ENCODE data around the gene LENEP.
A peak's percentile ranks its signal among the peaks of the same experiment; 100 is the strongest.

The LENEP gene

DNA sequence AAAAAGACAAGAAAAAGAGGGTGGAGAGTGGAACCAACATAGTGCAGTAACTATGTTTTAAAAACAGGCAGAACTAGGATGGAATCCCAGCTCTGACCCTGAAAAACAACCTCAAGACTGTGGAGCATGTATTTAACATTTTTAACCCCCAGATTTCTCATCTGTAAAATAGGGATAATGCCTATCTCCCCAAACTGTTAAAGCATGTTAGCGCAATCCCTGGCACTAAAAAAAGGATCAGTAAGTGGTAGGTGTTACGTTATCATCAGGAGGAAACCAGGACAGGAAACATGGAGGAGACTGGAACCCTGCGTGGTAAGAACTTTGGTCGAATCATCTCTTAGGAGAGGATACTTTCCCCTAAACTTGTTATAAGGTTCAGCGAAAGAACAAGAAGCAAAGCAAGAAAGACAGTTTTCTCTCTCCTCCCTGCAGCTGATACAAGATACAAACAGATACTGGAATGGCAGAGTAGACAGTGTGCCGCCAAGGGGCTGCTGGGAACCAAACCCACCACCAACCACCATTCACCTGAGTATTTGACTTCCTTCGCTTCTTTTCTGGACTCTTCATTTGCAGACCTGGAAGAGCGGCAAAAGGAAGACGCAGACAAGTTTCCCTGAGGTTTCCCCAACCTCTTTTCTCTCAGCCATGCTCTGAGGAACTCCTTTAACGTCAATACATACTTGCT lies 32.8 kb upstream of the LENEP start:
- peak in 1 of 2 donors; percentile 27 for DNase-seq

DNA sequence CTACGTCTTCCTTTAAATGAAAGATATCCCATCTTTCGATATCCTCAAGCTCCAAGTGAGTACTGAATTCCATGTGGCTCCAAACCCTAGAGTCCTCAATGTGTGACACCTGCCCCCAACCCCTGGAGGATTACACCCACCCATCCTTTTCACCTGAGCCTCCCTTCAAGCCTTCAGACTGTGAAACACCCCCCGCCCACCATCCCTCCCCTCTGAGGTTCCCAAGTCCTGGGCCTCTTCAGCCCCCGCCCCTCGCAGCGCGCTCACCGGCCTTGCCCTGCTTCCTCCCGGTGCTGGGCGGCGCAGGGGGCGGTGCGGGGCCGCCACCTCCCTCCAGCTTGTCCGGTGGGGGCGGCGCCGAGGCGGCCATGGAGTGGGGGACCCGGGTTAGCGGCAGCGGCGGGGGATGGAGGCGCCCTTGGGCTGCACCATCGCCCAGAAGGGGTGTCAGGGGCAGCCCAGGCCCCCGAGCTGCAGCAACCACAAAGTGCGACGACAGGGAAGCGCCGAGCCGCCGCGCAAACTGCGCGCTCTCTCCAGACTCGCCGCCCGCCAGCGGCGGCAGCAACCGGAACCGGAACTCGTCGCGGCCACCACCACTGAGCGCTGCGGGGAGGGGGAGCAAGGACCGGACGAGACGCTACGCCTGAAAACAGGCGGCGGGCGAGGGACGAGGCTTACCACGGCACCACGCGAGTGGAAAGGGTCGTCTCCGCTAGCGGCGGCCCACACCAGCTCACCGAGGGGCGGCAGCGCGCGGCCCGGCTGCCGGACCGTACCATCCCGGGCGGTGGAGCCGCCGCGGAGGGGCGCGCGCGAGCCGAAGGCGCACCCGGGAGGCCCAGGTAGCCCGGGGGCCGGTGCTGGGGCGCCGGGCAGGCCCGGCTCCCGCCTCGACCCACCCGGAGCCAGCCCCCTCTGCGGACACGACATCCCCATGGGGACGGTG lies 31.9 kb upstream of the LENEP start, which contains the start of gene PYGO2:
TSS of gene PYGO2 (minus strand) at position 576 of the 949 bp plus-strand sequence. CDS start at position 370, 206 bp downstream.
- DNase-seq: peak; percentile 73 to 85

DNA sequence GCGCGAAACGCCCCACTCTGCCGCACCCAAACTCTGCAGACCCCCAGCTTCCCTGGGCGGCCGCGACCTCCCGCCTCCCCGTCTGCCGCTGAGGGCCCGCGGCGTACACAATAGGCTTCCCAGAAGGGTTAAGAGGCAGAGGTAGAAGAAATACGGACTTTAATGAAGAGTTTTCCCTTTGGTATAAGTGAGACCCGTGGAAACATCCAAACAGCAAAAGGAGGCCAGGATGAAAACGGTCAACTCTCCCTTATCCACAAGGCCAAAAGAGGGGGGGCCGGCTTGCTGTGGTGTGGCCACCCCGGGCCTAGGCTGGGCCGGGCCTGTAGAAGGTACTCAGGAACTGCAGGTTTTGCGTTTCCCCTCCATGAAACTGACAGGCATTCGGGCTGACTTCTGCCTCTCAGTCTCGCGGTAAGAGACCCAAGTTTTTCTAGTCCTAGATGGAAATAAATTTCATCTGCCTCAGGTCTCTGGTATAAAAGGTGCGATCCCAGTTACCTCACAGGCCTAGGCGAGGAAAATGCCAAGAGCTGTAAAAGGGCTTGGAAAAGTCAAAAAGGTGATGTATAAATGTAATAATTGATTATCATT lies 31.1 kb upstream of the LENEP start:
- DNase-seq: no peak

DNA sequence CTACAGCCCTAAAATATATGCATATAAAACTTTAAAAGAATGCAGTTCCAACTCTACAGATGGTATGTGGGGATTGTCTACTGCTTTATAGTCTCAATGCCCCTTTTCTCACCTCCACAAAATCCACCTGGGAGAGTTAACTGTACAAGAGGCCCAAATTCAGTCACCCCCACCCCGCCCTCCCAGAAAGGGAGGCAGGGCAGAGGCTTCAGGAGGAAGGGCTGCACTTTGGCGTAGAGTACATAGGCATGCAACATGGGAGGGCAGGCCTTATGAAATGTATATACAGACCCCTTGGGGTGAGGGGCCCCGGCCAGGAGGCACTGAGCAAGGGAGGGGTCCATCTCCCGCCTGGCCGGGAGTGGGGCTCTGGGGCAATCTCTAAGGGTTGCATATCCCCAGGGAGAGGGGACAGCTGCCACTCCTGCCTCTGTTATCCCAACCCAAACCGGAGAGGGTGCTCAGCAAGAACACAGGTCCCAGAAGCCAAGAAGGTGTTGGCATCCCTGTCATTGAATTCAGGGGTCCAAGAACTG lies 30.5 kb upstream of the LENEP start:
- DNase-seq: no peak

DNA sequence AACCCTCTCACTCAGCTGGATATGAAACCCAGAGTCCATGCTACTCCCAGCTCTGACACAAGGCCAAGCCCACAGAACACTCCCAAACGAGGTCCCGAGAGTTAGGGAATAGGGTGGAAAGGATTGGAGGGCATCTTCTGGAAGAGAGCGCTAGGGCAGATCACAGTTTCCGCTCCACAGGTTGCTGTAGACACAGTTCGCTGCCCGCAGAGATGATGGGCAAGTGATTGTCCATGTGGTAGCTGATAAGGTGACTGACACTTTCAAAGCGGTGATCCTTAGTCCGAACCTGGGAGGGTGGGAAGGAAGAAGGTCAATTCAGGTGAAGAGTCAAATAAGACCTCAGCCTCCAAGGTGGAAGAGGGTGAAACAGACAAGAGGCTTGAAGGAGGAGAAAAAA lies 29.7 kb upstream of the LENEP start:
- DNase-seq: no peak

DNA sequence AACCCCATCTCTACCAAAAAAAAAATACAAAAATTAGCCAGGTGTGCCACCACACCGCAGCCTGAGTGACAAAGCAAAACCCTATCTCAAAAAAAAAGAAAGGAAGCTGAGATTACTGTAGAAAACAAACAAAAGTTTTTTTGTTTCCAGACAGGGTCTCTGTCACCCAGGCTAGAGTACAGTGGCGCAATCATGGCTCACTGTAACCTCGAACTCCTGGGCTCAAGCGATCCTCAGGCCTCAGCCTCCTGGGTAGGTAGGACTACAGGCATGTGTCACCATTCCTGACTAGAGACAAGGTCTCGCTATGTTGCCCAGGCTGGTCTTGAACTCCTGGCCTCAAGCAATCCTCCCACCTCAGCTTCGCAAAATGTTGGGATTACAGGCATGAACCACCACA lies 29.0 kb upstream of the LENEP start:
- DNase-seq: no peak

DNA sequence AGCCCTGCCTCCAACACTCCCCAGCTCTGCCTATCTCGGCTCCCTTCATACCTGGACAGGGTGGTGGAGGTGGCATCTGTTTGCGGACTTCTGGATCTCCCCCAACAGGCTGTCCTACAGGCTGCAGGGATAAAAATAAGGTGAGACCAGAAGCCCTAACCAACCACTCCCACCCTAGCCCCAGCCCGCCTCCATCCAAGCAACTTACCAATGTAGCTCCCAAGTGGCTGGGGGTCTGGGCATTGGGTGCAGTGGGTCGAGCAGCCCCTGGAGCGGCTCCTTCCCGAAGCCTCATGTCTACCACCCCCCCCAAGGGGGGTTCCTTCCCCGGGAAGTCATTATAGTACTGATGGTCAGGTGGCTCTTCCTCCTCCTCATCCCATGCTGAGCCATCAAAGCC lies 27.3 kb upstream of the LENEP start:
- no peak for DNase-seq

DNA sequence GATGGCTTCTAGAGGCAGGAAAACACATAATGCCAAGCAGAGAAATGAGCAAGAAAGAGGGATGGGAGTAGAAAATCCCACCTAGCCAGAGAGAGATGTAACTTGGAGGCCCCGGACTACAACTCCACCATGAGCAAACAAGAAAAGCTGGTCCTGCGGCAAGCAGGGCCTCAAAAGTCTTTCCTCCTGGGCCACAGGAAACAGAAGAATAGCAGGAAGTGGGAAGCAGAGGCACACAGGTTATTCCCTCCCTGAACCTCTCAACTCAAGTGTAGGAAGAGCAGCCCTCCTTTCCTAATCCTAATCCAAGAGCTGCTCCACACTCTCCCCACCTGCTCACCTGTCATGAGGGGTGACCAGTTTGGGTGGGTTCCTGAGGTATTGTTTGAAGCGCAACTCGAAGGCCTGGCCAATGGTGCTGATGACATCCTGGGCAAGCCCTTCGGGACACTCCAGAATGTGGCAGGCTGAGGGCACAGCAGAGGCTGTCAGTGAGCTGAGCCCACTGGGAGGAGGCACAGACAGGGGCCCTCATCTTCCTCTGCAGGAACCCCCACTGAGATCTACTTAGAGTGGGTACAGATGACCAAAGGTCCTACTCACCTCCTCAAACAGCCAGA lies 25.9 kb upstream of the LENEP start:
- no peak for DNase-seq

DNA sequence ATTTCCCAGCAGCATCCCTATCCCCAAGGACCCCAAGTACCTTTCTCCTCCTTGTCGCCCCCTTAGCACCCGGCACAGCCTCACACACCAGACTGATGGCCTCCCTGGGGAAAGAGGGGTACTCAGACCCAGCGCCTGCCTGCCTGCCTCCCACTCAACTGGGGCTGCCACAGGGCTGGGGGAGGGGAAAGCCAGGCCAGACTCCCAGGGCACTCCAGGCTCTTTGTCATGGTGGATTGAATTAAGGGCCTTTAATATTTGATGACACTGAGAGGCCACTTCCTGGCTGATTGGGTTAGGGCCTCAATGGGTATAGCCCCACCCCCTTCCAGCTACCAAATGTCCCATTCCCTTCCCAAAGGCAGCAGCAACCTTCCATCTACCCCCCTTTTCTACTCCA lies 24.7 kb upstream of the LENEP start:
- DNase-seq: no peak

DNA sequence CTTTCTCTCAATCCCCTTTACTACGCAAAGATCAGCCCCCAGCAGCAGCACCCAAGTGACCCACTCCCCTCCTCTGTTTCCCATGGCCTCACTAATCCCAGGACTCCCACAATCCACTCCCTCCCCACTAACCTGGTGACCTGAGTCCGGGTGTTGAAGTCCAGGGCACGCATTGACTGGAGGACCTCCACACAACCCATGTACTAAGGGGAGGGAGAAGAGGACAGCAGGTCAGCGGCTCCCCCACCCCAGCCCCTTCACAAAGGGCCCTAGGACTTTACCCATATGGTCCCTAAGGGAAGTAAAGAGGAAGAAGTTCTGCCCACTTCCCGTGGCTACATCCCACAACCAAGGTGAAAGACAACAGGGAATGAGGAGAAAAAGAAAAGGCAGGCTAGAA lies 24.1 kb upstream of the LENEP start:
- DNase-seq: no peak

DNA sequence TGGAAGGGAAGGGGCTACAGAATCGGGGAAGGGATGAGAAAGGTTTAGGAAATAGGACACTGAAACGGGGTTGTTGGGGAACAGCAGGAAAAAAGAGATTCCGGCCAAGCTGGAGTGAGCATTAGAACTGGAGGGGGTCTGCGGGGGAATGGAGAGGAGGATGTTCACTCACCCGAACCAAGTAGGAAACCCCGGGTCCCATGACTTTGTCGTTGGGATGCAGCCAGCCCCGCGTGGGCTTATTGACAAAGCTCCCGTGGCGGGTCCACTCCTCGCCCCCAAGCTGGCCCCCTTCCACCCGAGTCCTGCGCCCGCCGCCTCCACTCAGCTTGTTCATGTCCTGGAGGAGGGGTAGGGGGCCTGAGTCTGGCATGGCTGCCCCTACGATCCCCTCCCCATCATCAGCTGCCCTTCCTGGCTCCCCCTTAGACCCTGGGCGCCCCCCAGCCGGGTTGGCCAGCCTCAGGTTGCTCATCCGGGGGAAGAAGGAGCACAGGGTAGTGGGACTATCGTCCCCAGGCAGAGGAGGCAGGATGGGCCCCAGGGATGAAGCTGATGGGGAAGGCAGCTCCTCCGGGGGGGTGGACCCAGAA lies 23.4 kb upstream of the LENEP start:
- no peak for DNase-seq

DNA sequence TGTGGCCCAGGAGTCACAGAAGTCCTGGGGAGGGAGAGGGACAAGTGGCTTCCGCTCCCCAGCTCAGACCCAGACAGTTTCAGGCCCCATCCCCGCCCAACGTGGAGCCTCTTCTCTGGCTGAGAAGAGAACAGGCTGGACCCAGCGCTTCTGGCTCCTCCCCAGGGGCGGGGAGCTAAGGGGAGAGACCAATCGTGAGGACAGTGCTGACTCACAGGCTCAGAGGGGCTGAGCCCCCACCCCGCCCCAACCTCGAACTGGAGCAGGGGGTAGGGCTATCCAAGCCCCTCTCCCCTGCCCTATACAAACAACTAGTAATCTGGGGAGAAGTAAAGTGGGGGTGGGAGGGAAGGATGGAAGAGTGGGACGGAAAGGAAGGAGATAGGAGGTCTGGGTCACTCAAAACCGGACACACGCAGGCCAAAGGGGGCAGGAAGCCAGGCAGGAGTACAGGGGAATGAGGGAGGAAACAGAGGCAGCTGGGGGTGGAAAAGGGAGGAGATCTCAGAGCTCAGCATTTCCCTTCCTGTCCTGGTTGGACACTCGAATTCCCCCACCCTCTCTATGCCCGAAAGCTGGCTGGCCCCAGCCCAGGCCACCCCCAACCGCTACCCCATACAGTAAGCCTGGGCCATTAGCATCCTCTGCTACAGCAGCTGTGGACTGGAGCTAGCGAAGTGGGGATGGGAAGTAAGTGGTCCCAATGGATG lies 22.6 kb upstream of the LENEP start, which contains the start of gene SHC1:
TSS of gene SHC1 (minus strand) at position 117 of the 710 bp plus-strand sequence. CDS start 221 bp downstream, outside the sequence.
- peak in 1 of 2 donors; percentile 57 for DNase-seq

DNA sequence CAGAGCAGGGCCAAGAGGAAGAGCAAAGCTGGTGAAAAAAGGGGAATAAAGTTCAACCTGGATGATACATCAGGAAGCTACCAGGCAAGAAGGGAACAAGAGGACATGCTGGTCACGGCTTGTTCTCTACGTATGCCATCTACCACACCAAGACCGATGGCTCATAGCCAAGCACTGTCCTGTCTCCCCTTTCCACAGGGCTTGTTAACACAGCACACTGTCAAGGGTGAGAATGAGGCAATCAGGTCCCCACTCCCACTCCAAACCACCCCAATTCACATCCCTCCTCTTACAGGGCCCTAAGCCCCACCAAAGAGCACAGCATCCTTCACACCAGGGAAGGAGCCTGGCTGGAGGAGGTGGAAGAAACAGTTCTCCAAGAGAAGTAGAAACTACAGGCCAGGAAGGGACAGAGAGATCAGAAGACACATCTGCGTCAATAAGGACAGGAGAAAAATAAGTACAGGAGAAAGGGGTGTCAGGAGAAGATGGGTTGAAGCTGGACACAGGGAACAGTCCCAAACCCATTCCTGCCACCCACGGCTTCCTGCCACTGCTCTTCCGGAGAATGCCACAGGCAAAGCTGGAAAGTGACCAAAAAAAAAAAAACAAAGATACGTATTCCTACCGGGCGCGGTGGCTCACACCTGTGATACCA lies 21.9 kb upstream of the LENEP start:
- DNase-seq: no peak

DNA sequence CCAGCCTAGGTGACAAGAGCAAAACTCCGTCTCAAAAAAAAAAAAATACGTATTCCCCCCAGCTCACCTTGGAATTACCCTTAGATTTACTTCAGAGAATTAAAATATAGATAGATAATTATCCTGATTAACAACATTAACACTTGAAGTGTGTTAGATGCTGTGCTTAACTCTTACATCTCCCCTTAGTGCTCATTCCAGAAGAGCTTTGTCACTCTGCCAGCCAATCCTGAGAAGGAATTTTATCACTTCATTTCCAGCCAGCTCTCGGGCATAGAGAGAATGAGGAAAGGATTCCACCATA lies 21.2 kb upstream of the LENEP start:
- DNase-seq: no peak

DNA sequence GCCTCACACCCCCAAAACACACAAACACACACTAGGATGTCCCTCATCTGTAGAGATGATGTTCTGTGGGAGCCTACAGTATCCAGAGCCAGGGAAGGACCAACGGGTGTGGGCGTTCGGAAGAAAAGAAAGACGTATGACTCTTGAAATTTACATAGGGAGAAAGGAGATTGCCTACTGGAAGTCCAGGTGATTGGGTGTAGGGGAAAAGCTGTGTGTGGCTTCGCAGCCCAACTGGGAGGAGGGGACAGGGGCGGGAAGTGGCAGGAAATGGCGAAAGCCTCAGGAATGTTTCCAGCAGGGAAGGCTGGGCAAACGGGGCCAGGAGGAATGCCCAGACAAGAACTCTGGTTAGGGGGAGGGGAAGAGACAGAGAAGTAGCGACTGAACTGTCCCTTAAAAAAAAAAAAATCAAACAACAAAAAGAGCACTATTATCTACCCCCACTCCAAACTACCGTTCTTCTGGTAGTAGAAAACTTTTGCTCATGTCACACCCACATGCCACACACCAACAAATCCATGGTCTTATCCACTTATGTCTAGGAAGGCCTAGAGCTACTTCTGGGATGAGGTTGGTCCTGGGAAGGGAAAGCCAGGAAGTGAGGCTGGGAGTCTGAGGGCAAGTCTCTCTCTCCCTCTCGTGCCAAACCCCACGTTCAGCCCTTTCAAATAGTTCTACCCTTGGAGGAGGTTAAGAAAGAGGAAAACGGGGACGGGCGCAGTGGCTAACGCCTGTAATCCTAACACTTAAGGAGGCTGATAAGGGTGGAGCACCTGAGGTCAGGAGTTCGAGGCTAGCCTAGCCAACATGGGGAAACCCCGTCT lies 20.7 kb upstream of the LENEP start:
- DNase-seq: no peak

DNA sequence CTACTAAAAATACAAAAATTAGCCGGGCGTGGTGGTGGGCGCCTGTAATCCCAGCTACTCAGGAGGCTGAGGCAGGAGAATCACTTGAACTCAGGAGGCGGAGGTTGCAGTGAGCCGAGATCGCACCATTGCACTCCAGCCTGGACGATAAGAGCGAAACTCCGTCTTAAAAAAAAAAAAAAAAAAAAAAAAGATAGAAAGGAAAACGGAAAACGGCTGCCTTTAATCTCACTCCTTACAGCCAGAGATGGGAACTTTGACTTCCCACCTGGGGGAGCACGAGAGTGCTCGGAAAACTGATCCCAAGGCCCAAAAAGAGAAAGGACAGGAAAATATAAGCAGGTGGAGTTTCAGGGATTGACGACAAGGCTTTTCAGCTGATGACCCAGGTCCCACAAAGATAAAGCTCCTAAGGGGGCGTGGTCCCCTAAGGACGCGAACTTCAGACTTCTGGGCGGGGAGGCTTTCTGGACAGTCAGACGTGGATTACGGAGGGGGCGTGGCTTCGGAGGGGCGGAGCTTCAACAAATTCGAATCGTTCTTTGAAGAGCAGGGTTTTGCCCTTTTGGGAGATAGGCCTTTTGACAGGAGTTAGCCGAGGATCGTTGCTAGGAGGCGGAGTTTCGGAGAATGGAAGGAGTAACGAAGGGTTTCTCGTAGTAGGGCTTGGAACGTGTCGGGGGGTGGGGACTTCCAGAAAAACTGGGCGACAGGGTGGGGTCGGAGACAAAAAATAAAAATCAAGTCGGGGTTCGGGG lies 19.9 kb upstream of the LENEP start:
- DNase-seq: peak; percentile 94 to 95

DNA sequence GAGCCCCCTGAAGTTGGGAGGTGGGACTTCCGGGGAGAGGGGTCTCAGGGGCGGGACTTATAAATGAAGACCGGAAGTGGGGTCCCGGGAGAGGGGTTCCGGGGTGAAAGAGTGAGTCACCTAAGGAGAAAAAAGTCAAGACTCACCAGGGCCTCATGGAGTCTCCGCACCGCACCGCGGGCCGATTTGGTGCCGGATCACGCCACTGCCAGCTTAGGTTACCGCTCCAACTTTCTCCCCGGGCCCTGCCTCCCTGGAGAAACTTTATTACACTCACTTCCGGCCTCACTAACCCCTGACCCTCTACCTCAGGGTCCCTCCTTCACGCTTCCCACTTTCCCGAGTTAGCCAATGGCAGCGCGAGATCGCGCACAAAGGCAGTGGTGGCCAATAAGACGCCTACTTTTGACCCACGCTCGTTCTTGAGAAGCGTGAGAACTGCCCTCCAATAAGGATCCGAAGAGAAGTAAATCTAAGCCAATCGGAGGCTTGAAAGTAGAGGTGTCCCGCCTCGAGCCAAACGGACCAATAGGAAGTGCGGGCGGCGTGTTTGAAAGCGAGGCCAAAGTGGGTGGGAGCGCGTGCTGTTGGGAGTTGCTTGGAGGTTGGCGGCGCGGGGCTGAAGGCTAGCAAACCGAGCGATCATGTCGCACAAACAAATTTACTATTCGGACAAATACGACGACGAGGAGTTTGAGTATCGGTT lies 19.1 kb upstream of the LENEP start, which contains the start of gene CKS1B:
TSS of gene CKS1B (plus strand) at position 580 of the 706 bp plus-strand sequence. CDS start at position 645, 65 bp downstream.
- peak; percentile 99 for DNase-seq

DNA sequence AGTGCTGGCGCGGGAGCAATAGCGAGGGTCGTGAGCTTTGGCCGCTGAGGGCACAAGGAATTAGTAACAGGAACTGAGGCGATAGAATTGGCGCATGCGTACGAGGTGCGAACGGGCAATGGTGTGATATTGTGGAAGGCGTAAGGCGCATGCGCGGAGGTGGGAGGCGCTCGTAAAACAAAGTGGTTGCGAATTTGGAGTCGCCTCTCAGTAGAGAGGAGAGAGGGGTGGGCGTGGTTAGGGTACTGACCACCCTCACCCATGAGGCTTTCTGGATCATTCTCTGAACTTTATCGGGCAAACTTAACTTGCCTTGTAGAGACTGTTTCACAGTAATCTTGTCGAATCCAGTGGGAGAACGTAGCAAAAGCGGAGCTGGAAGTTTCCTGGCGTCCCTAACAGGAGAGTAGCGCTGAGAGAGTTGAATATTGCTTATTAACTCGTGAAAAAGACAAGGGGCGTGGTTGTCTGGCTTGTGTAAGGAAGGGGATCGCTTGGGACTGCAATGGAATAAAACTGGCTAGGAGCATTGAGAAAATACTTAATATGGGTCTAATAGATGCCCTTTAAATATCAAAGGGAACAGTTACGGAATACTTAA lies 18.5 kb upstream of the LENEP start:
- DNase-seq: peak; percentile 96

Data from CD4-positive, alpha-beta T cell treated with Interferon alpha-2 for 1 hour (primary cell).